Progenitor cell of endocrine pancreas (in vitro differentiated cells): ENCODE data around the gene THRA. TPM values are rescaled to one million over a fixed set of nuclear protein-coding genes. Genes with fewer than 3 reads are reported as not detected.

ENCODE experiments used
- DNase-seq: peaks from one replicate; pipeline ENCODE4 v3.0.0; 2021; ENCODE audit warnings: low spot score; ENCODE audit not compliant: unreplicated experiment
- H3K27ac Mint-ChIP-seq: 2 replicates; pipeline ENCODE4 v1.8.0; 2021; ENCODE audit warnings: mild to moderate bottlenecking, moderate library complexity, mixed read lengths
- H3K27me3 Mint-ChIP-seq: 2 replicates; pipeline ENCODE4 v1.8.0; 2021; ENCODE audit warnings: mixed read lengths
- H3K36me3 Mint-ChIP-seq: 2 replicates; pipeline ENCODE4 v1.8.0; 2022; ENCODE audit warnings: mixed read lengths; ENCODE audit not compliant: insufficient read depth
- H3K4me1 Mint-ChIP-seq: 2 replicates; pipeline ENCODE4 v1.8.0; 2021; ENCODE audit warnings: low read depth, mixed read lengths
- H3K4me3 Mint-ChIP-seq: 2 replicates; pipeline ENCODE4 v1.8.0; 2021; ENCODE audit warnings: low read depth, mild to moderate bottlenecking, moderate library complexity, mixed read lengths
- H3K9me3 Mint-ChIP-seq: 2 replicates; pipeline ENCODE4 v1.8.0; 2021; ENCODE audit warnings: low read depth, mixed read lengths
- CTCF ChIP-seq: fragments of 200-600 bp; sonication (generic); IDR thresholded peaks from one replicate; pipeline ENCODE4 v1.5.0; 2021; ENCODE audit warnings: antibody characterized with exemption, mild to moderate bottlenecking; ENCODE audit not compliant: unreplicated experiment
- total RNA-seq: library from RNA; stranded (reverse); gene quantifications from 2 replicates; pipeline ENCODE4 v1.2.1, GENCODE V29; 2021

Gene THRA
- total RNA-seq, 1 donor from 2014 or later: 25.0 TPM

GRCh38 chr17:40093580-40094201, 30.9 kb downstream of the THRA start:
- Mint-ChIP-seq H3K27ac (no peak overlapping the region), H3K9me3 (no peaks in the 10 kb centered on the region), H3K36me3 (peaks cover 2% of the 10 kb centered on the region), H3K4me3 (no peak overlapping the region), H3K4me1 (peaks cover 4% of the 10 kb centered on the region), H3K27me3 (no peaks in the 10 kb centered on the region)
- no peak for DNase-seq
- no peak for TF ChIP-seq CTCF

- no peak for TF ChIP-seq CTCF
- no peaks in the 10 kb centered on the region for H3K9me3 Mint-ChIP-seq
- H3K27ac Mint-ChIP-seq: no peak overlapping the region
- peaks cover 9% of the 10 kb centered on the region for H3K4me1 Mint-ChIP-seq
- DNase-seq: no peak
- no peaks in the 10 kb centered on the region for H3K27me3 Mint-ChIP-seq
- no peak overlapping the region for H3K4me3 Mint-ChIP-seq
- H3K36me3 Mint-ChIP-seq: peaks cover 2% of the 10 kb centered on the region
These were observed 32.1 kb downstream of the THRA start for GRCh38 chr17:40094874-40095273.

- H3K36me3 Mint-ChIP-seq: peaks cover 2% of the 10 kb centered on the region
- H3K9me3 Mint-ChIP-seq: no peaks in the 10 kb centered on the region
- H3K27me3 Mint-ChIP-seq: no peaks in the 10 kb centered on the region
- no peak for DNase-seq
- H3K4me3 Mint-ChIP-seq: no peak overlapping the region
- TF ChIP-seq CTCF: no peak
- H3K27ac Mint-ChIP-seq: peak overlapping the region; percentile 29
- H3K4me1 Mint-ChIP-seq: peaks cover 13% of the 10 kb centered on the region
These were observed 32.7 kb downstream of the THRA start for GRCh38 chr17:40095351-40095943.

GRCh38 chr17:40095944-40096791, 33.4 kb downstream of the THRA start:
- Mint-ChIP-seq H3K36me3 (peaks cover 2% of the 10 kb centered on the region), H3K27ac (no peak overlapping the region), H3K27me3 (no peaks in the 10 kb centered on the region), H3K9me3 (no peaks in the 10 kb centered on the region), H3K4me1 (peaks cover 19% of the 10 kb centered on the region), H3K4me3 (no peak overlapping the region)
- TF ChIP-seq CTCF: no peak
- DNase-seq: no peak

GRCh38 chr17:40097087-40097486, 34.3 kb downstream of the THRA start:
- H3K36me3 Mint-ChIP-seq: peaks cover 2% of the 10 kb centered on the region
- peaks cover 27% of the 10 kb centered on the region for H3K4me1 Mint-ChIP-seq

More at GRCh38 chr17:40097087-40097486, 34.3 kb downstream of the THRA start:
- Mint-ChIP-seq H3K4me3 (no peak overlapping the region), H3K27me3 (no peaks in the 10 kb centered on the region), H3K27ac (no peak overlapping the region), H3K9me3 (no peaks in the 10 kb centered on the region)
- no peak for DNase-seq
- TF ChIP-seq CTCF: no peak
